GM18499 (cell line): Measurements from ENCODE around the gene TUBA3C.
"Not testable (repeated sequence)": the region's sequence is repeated elsewhere in the genome, so short reads cannot be mapped to it uniquely, and the experiment has no call there.

ENCODE experiments used
- ATAC-seq: cut with Tn5 transposase; IDR thresholded peaks from one replicate; pipeline ENCODE4 v1.9.1; 2021; ENCODE audit warnings: moderate number of reproducible peaks; ENCODE audit not compliant: insufficient read depth, unreplicated experiment

Gene TUBA3C

DNA sequence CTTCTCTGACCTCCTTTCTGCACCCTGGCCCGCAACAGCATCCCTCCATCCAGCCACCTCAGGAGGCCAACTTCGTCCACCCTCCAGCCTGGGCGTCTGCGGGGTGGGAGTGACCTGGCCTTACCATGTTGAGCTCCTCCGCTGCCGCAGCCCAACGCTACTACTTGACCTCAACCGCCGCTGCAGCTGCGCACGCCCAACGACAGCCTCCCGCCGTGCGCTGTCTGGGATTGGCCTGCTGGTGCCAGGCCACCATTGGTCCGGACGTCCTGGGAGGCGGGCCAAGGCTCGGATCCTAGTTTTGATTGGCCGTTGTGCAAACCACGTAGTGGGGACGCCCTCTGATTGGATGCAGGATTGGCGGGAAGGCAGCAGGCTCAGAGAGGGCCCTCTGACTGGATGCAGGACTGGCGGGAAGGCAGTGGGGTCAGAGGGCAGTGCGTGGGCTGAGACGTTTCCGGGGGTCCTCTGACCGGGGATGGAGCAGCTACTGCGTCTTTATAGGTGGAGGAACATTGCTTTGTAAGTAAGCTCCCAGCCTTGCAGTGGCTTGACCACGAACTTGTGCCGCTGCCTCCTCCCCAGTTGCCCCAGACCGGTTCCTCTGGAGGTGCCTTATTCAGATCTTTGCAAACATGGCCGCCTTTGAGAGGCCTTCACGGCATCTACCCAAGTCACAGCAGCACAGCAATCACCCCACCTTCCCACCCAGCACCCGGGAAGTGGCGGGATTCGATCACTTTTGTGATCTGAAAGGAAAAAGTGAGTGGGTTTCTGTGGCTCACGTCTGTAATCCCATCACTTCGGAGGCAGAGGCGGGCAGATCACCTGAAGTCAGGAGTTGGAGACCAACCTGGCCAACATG, at the start of gene TUBA3C:
Gene TUBA3C (minus strand): TSS at position 204 of the 865 bp plus-strand sequence. CDS start 77 bp downstream, at position 127.
- ATAC-seq, result no peak

DNA sequence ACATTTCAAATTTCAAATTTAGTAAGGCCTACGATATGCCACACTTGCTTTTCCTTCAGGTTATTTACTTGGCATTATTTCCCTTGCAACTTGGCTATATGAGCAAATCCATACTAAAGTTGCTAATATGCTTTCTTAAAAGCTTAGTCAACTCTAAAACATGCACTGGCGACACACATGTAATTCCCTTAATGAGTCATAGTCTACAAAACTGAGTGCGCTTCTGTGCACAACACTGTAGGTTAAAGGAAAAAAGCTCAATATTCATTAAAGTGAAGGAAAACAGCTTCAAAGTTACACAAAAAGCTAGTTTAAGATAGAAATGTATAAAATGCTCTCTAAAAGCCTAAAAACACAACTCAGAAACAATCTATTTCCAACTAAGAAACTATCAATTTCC, 25.8 kb upstream of the TUBA3C start:
- not testable (repeated sequence) for ATAC-seq

DNA sequence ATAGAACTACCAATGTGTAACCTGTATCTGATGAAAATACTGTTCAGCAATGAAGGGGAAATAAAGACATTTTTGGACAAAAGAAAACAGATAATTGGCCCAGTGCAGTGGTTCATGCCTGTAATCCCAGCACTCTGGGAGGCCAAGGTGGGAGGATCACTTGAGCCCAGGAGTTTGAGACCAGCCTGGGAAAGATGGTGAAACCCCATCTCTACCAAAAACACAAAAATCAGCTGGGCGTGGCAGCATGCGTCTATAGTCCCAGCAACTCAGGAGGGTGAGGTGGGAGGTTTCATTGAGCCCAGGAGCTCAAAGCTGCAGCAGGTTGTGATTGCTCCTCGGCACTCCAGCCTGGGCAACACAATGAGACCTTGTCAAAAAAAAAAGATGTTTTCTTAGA, 11.0 kb upstream of the TUBA3C start:
- not testable (repeated sequence) for ATAC-seq

DNA sequence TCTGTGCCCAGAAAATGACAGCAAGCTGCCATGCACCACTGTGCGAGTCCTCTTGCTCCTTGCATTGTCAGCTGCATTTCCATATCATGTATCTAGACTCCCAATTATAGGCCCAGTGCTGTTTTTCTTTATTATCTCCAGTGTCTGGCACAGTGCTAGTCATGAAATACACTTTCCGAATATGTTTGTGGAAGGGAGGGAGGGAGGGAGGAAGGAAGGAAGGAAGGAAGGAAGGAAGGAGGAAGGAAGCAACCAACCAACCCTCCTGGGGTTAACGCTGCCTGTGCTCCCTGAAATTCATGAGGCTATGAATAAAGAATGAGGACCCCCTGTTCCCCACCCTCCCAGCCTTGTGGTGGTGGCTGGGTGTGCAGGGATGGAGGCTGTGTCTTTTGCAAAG, 8.3 kb upstream of the TUBA3C start:
- not testable (repeated sequence) for ATAC-seq

DNA sequence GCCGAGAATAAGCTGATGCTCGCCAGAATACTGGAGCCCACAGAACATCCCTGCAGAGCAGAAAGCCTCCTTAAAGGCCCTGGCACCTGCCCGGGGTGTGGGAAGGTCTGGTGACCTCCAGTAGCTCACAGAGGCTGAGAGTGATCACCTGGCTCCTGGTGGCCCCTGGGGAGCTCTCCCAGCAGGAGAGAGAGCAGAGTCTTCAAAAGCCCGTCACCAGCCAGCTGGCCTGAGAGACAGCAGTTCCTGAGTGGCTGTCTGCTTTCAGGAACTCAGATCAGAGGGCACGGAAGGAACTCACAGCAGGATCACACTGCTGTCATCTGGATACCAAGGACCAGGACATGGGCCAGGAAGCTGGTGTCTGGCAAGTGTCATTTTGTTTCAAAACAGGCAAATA, 7.7 kb upstream of the TUBA3C start:
- not testable (repeated sequence) for ATAC-seq

DNA sequence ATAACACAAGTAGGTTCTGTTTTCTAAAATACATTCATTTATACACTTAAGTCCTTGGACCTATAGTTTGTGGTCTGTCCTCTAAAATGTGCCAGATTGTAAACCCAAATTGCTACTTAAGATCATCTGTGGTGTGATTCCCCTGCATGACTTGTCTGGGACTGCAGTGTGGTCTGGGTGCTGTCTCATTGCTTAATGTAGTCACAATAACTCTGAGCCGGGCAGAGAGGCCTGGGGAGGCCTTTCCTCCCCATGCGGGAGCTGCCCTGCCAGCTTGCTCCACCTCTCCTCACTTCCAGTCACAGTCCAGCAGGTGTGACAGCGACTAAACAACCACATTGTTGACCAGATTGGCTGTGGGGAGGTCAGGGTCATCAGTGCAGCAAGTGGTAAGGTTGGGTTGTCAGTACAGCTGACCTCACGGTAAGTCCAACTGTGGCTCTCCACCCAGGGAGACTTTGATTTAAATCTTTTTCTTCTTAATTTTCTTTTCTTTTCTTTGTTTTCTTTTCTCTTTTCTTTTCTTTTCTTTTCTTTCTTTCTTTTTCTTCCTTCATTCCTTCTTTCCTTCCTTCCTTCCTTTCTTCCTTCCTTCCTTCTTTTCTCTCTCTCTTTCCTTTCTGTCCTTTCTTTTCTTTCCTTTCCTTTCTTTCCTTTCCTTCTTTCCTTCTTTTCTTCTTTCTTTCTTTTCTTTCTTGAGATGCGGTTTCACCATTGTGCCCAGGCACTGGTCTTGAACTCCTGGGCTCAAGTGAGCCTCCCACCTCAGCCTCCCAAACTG, 4.4 kb upstream of the TUBA3C start:
- no peak for ATAC-seq

DNA sequence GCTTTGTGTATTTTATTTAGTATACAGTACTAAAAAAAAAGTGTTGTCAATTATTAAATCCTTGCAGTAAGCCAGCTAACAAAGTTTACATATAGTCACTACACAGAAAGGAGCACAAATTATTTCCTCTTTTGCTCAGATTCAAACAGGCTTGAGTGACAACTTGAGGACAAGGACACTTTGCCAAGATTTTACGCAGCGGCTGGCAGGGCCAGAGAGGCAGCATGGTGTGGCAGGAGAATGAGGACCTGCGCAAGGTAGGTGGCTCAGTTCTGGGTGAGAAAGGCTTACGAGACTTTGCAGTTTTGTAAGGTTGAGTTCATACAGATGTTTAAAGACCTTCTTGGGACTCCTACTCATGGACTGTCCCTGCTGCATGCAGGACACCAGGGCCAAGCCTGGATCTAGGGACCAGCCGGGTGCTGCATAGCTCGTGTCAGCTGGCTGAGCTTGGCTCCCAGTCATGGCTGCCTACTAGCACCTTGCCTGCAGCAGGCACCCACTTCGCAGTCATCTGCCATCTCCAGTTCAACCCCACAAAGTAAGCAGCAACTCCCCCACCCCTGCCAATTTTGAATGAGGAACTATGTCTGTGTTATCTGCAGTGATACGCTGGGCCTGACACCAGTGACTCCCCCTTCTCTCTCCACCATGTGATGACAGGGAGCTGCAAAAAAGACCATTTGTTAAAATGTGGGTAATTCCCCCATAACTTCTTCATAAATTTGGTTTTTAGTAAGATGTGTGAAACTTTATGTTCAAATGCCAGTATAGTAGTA, 3.7 kb upstream of the TUBA3C start:
- ATAC-seq, result no peak

DNA sequence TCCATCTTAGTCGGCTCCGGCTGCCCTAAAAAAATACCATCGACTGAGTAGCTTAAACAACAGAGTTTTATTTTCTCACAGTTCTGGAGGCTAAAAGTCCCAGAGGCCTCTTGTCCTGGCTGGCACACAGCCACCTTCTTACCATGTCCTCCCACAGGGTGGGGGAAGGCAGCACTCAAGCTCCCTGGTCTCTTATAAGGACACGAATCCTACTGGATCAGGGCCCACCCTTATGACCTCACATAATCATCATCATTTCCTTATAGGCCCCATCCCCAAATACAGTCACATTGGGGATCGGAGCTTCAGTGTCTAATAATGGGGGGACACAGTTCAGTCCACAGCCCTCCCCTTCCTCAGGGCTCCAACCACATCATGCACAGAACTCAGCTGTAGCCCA, 2.6 kb upstream of the TUBA3C start:
- ATAC-seq, result no peak

DNA sequence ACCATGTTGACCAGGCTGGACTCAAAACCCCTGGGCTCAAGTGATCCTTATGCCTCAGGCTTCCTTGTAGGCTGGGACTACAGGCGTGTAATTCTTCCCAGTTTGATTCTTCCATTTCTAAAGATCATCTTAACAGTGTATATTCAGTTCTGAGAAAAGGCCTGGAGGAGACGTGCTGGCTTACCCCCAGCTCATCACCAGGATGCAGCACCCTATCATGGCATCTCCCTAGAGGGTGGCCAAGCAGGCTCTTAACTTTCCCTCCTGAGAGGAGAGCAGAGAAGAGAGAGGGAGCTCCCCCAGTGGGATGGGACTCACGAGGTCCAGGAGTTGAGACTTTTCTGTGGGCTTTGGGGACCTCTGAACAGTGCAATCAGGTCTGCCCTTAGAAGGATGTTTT, 2.1 kb upstream of the TUBA3C start:
- no peak for ATAC-seq

DNA sequence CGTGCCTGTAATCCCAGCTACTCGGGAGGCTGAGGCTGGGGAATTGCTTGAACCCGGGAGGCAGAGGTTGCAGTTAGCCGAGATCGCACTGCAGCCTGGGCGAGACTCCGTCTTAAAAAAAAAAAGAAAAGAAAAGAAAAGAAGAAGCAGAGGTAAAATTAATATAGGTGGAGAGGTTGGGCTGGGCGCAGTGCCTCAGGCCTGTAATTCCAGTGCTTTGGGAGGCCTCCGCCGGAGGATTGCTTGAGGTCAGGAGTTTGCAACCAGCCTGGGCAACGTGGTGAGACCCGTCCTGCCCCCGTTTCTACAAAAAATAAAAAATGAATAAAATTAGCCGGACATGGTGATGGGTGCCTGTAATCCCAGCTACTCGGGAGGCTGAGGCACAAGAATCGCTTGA, 912 bp upstream of the TUBA3C start:
- ATAC-seq, result no peak

DNA sequence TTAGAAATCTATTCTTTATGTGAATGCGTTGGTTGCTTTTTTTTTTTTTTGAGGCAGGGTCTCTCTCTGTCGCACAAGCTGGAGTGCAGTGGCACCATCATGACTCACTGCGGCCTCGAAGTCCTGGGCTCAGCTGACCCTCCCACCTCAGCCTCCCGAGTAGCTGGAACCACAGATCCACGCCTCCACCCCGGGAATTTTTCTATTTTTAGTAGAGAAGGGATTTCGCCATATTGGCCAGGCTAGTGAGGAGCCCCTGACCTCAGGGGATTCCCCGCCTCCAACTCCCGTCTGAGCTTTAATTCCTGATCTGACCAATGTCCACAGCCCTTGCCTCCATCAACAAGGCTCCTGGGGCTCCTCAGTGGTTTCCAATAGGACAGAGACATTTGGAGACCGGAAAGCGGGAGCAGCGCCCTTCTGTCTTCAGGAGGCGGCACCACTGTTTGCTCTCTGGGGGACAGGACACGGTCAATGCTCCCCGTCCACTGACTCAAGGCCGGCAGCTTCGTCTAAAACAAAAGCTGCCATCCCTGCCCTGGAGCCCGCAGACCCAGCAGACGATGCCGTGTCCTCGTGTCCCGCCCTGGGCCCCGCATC, 503 bp downstream of the TUBA3C start:
- no peak for ATAC-seq

DNA sequence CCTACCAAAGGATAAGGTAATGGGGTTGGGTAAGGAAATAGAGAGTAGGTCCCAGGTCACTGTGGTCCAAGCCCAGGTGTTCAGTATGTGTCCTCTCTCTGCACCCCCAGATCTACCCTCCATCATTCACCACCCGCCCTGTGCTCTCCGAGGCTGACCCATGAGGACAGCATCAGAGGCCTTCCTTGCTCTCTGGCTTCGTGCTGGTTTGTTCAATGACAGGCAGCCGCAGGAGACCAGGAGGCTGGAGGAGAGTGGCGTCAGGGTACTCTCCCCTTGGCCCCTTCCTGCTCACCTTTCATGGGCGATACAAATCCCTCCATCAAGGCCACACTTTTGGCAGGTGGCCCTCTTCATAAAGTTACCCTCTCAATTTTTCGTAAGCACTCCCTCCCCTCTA, 1.7 kb downstream of the TUBA3C start:
- ATAC-seq, result no peak

DNA sequence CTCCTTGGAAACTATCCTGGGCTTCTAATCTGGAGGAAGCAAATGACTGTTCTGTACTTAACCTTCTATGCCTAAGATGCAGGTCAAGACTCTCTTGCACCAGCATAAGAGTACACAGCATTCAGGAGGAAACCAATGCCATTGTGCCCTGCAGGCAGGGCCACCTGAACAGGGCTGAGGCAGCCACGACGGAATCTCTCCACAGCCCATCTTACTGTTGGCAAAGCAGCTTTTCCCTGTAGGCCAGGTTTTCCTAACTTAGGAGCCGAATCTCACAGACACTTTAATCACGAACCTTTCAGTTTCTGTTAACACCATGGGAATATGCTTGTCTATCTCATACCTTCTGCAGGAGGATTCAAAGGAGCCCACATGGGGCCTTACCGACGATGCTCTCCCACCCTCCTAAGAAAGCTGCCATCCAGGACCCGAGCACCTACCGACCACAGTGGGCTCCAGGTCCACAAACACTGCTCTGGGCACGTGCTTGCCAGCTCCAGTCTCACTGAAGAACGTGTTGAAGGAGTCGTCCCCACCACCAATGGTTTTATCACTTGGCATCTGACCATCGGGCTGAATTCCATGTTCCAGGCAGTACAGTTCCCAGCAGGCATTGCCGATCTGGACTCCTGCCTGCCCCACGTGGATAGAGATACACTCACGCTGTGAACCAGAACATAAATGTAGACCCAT, 2.6 kb downstream of the TUBA3C start:
- ATAC-seq, result no peak

DNA sequence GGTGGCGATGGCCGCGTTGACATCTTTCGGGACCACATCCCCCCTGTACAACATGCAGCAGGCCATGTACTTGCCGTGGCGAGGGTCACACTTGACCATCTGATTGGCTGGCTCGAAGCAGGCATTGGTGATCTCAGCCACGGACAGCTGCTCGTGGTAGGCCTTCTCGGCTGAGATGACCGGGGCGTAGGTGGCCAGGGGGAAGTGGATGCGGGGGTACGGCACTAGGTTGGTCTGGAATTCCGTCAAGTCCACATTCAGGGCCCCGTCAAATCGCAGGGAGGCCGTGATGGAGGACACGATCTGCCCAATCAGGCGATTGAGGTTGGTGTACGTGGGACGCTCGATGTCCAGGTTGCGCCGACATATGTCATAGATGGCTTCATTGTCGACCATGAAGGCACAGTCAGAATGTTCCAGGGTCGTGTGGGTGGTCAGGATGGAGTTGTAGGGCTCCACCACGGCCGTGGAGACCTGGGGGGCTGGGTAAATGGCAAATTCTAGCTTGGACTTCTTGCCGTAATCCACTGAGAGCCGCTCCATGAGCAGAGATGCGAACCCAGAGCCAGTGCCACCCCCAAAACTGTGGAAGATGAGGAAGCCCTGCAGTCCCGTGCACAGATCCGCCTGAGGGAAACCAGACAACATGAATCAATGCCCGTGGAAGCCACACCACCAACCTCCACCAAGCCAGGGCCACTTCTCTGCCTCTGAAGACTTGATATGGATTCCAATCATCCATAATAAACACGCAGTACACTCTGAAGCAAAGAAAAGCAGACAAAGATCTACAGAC, 4.4 kb downstream of the TUBA3C start:
- not testable (repeated sequence) for ATAC-seq

DNA sequence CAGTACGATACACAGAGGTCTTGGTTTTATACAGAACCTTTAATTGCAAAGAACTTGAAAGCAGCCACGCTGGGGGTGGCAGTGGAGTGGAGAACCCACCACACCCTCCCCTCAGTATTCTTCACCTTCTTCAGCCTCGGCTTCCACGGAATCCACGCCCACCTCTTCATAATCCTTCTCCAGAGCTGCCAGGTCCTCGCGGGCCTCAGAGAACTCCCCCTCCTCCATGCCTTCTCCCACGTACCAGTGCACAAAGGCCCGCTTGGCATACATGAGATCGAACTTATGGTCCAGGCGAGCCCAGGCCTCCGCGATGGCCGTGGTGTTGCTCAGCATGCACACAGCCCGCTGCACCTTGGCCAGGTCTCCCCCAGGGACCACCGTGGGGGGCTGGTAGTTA, 7.9 kb downstream of the TUBA3C start:
- ATAC-seq, result no peak

DNA sequence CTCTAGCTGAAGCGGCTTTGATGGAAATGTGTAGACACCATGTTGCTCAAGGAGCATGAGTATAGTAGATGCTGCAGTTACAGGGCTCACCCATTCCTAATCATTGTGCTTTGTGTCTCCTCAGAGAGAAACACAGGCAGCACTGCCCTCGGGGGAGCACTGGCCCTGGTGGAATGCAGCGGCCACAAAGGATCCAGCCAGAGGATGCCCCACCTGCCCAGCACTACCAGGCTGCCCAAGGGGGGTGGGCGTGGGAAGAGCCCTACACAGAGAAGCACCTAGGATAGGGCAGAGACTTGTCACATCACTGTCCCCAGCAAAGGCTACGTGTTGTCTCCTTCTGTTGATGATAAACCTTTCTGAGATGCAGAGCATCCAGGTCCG, 9.0 kb downstream of the TUBA3C start:
- no peak for ATAC-seq

DNA sequence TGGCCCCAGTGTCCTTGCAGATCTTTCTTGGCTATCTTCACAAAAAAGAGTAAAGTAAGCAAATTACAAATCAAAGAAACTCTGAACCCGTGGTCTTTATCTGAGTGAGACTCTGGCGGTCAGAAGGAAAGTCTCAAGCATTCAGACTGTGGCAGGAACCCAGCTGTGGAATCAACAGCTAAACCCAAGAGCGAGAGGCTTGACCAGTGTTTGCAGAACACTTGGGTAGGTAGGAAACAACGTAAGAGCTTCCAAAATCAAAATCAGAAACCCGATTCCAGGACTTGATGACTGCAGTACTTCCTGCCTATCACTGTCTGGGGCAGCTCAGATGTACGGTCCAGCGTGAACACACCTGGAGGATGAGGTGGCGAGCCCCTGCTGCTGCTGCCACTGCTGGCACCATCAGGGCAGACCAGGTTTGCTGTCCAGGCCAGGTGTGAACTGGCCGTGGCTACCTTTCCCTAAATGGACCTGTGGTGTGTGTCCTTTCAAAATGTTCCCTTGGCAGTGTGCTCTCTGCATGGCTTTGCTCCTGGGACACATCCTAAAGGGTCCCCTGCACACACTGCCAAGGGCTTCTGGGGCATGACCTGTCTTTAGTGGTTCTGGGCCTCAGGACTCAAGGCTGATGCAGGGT, 9.5 kb downstream of the TUBA3C start:
- no peak for ATAC-seq

DNA sequence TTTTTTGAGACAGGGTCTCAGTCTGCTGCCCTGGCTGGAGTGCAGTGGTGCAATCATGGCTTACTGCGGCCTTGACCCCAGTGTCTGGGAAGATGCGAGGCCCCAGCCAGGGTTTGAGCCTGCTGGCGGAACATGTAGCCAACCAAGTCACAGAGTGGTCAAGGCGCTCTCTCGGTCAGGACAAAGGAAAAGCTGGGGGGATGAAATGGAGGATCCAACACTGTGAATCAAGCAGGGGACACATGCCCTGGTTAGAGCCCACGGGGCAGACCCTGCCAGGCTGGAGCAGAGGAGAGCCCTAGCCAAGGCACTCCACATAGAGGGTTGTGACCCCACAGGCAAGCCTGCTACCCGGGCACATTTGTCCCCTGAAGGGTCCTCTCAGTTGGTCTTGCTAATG, 10.1 kb downstream of the TUBA3C start:
- ATAC-seq, result no peak

DNA sequence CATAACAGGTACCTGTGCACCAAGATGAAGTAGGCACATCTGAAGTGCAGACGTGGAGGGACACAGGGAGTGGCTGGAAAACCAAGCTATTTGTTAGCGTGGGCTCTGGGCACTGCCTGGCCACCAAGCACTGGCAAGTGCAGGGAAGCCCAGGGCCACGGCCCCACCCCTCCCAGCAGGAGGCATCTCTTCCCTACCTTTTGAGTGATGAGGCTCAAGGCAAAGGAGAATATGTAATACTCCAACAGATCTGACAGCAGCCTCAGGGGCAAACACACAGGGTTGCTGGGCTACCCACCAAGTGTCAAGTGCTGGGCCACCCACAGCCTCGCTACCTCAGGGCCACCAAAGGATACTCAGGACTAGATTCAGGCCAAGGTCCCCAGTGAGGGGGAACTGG, 11.6 kb downstream of the TUBA3C start:
- ATAC-seq, result no peak
